Smooth muscle cell (in vitro differentiated cells): ENCODE results near the gene JCAD. TPM values are rescaled to one million over a fixed set of nuclear protein-coding genes. Genes with fewer than 3 reads are reported as not detected.

Source experiments
- DNase-seq: peaks from one replicate; lab custom pipeline; 2025; ENCODE audit not compliant: unreplicated experiment; lab: John Stamatoyannopoulos, UW
- H2AFZ ChIP-seq: fragments of 200-600 bp; sonication (generic); 2 replicates; pipeline ENCODE4 v1.6.0; 2016; ENCODE audit warnings: antibody characterized with exemption, low read depth, mild to moderate bottlenecking
- H3F3A ChIP-seq: fragments of 200-600 bp; sonication (generic); 2 replicates; pipeline ENCODE4 v1.6.0; 2017; ENCODE audit warnings: antibody characterized with exemption, low read depth
- H3K27ac ChIP-seq: fragments of 200-600 bp; sonication (generic); 2 replicates; pipeline ENCODE4 v1.5.1; 2016; ENCODE audit warnings: low read depth, mild to moderate bottlenecking
- H3K27me3 ChIP-seq: fragments of 200-600 bp; sonication (generic); 2 replicates; pipeline ENCODE4 v1.6.1; 2016; ENCODE audit warnings: low read depth, mild to moderate bottlenecking
- H3K36me3 ChIP-seq: fragments of 200-600 bp; sonication (generic); 2 replicates; pipeline ENCODE4 v1.5.1; 2016; ENCODE audit warnings: low read depth
- H3K4me1 ChIP-seq: fragments of 200-600 bp; sonication (generic); 2 replicates; pipeline ENCODE4 v1.5.1; 2016; ENCODE audit warnings: low read depth
- H3K4me2 ChIP-seq: fragments of 200-600 bp; sonication (generic); 2 replicates; pipeline ENCODE4 v1.6.0; 2016; ENCODE audit warnings: mild to moderate bottlenecking
- H3K4me3 ChIP-seq: fragments of 200-600 bp; sonication (generic); 2 replicates; pipeline ENCODE4 v1.5.1; 2016; ENCODE audit warnings: mild to moderate bottlenecking
- H3K79me2 ChIP-seq: fragments of 200-600 bp; sonication (generic); 2 replicates; pipeline ENCODE4 v1.6.0; 2016; ENCODE audit warnings: low read depth, mild to moderate bottlenecking
- H3K9ac ChIP-seq: fragments of 200-600 bp; sonication (generic); 2 replicates; pipeline ENCODE4 v1.6.0; 2016; ENCODE audit warnings: low read depth
- H3K9me3 ChIP-seq: fragments of 200-600 bp; sonication (generic); replicated peaks from 2 replicates; pipeline ENCODE4 v1.5.1; 2016; ENCODE audit warnings: low read depth
- H4K20me1 ChIP-seq: fragments of 200-600 bp; sonication (generic); 2 replicates; pipeline ENCODE4 v1.6.0; 2016; ENCODE audit warnings: low read depth
- whole genome bisulfite sequencing: methylation state at CpG from one replicate; pipeline ENCODE4 v1.1.7; 2016; ENCODE audit warnings: low lambda C conversion rate; 5-methylcytosine and 5-hydroxymethylcytosine counted together
- polyA plus RNA-seq: library from polyadenylated mRNA; unstranded; fragments of >200 nt; fragmentation: Nextera tagmentation; extraction: Ambion mirVana; gene quantifications from 2 replicates; pipeline ENCODE4 v1.2.1, GENCODE V29; 2016
- total RNA-seq: library from RNA; depleted of rRNA; stranded (reverse); fragments of >200 nt; gene quantifications from 2 replicates; pipeline ENCODE4 v1.2.3, GENCODE V29; 2014
- TF ChIP-seq, protein P1 (sequence below): fragments of 200-600 bp; sonication (generic); IDR thresholded peaks from 2 replicates; pipeline ENCODE4 v1.5.1; 2017; ENCODE audit warnings: borderline replicate concordance, mild to moderate bottlenecking, antibody characterized with exemption; ENCODE audit not compliant: insufficient read depth, poor library complexity, severe bottlenecking

JCAD gene
- total and polyA plus RNA-seq, 2 experiments from 2014 or later = 7.5 to 7.8 TPM

GRCh38 chr10:29974773-29975172 is 84.6 kb downstream of the JCAD start:
- no peak overlapping the region for H3K9ac ChIP-seq
- 82% methylated on average over 3 of the region's 3 CpGs for WGBS
- no peaks in the 10 kb centered on the region for H3K9me3 ChIP-seq
- no peaks in the 10 kb centered on the region for H3K79me2 ChIP-seq
- H3K27me3 ChIP-seq = no peaks in the 10 kb centered on the region
- no peak overlapping the region for H3K4me3 ChIP-seq
- no peak overlapping the region for H3K4me2 ChIP-seq
- no peaks in the 10 kb centered on the region for H4K20me1 ChIP-seq
- H3K36me3 ChIP-seq = no peaks in the 10 kb centered on the region
- H3F3A ChIP-seq = no peaks in the 10 kb centered on the region
- no peak for DNase-seq
- TF ChIP-seq, protein P1, sequence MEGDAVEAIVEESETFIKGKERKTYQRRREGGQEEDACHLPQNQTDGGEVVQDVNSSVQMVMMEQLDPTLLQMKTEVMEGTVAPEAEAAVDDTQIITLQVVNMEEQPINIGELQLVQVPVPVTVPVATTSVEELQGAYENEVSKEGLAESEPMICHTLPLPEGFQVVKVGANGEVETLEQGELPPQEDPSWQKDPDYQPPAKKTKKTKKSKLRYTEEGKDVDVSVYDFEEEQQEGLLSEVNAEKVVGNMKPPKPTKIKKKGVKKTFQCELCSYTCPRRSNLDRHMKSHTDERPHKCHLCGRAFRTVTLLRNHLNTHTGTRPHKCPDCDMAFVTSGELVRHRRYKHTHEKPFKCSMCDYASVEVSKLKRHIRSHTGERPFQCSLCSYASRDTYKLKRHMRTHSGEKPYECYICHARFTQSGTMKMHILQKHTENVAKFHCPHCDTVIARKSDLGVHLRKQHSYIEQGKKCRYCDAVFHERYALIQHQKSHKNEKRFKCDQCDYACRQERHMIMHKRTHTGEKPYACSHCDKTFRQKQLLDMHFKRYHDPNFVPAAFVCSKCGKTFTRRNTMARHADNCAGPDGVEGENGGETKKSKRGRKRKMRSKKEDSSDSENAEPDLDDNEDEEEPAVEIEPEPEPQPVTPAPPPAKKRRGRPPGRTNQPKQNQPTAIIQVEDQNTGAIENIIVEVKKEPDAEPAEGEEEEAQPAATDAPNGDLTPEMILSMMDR = no peak
- H2AFZ ChIP-seq = no peak overlapping the region
- H3K4me1 ChIP-seq = no peaks in the 10 kb centered on the region
- H3K27ac ChIP-seq = no peak overlapping the region

DNA sequence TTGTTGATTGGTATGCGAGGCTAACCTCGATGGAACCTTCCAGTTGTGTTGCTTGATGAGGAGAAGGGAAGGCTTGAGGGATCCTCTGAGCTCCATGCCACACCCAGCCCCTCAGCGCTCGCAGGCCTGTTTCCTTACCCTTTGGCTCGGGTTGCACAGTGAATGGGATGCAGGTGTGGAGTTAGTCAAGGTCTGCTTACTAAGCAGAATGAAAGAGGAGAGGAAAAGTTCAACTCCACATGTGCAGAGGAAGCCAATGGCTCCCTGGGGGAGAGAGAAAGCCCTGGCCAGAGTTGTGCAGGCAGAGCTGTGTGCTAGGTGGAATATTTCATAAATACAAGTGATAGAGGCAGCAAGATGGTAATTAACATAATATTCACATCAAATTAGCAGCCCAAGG is 85.5 kb downstream of the JCAD start:
- no peak for DNase-seq
- H3K79me2 ChIP-seq = no peaks in the 10 kb centered on the region
- no peak overlapping the region for H3K4me3 ChIP-seq
- no peaks in the 10 kb centered on the region for H3F3A ChIP-seq
- H3K36me3 ChIP-seq = no peaks in the 10 kb centered on the region
- no peak overlapping the region for H3K27ac ChIP-seq
- H3K4me2 ChIP-seq = no peak overlapping the region
- no peaks in the 10 kb centered on the region for H3K9me3 ChIP-seq
- H3K27me3 ChIP-seq = no peaks in the 10 kb centered on the region
- no peak overlapping the region for H2AFZ ChIP-seq
- TF ChIP-seq, protein P1 = no peak
- H3K9ac ChIP-seq = no peak overlapping the region
- H3K4me1 ChIP-seq = no peaks in the 10 kb centered on the region
- WGBS = 97% methylated on average over 5 of the region's 5 CpGs
- no peaks in the 10 kb centered on the region for H4K20me1 ChIP-seq

- no peak for DNase-seq
- Histone ChIP-seq H3K79me2 (no peaks in the 10 kb centered on the region), H3K4me3 (no peak overlapping the region), H3K27me3 (no peaks in the 10 kb centered on the region), H3K4me2 (no peak overlapping the region), H3K27ac (no peak overlapping the region), H2AFZ (no peak overlapping the region), H3K9me3 (no peaks in the 10 kb centered on the region), H3K9ac (no peak overlapping the region), H3K4me1 (no peaks in the 10 kb centered on the region), H4K20me1 (no peaks in the 10 kb centered on the region), H3K36me3 (no peaks in the 10 kb centered on the region), H3F3A (no peaks in the 10 kb centered on the region)
- 100% methylated on average over 2 of the region's 2 CpGs for WGBS
- TF ChIP-seq, protein P1 = no peak
These were observed 88.8 kb downstream of the JCAD start for GRCh38 chr10:29970576-29970975.

GRCh38 chr10:29970012-29970396 is 89.4 kb downstream of the JCAD start:
- TF ChIP-seq, protein P1 = no peak
- Histone ChIP-seq H3K9me3 (no peaks in the 10 kb centered on the region), H3K9ac (no peak overlapping the region), H3K4me3 (no peak overlapping the region), H3K27me3 (no peaks in the 10 kb centered on the region), H4K20me1 (no peaks in the 10 kb centered on the region), H3K27ac (no peak overlapping the region), H3K4me1 (no peaks in the 10 kb centered on the region), H3K36me3 (no peaks in the 10 kb centered on the region), H3K4me2 (no peak overlapping the region), H3K79me2 (no peaks in the 10 kb centered on the region), H2AFZ (no peak overlapping the region), H3F3A (no peaks in the 10 kb centered on the region)
- no peak for DNase-seq
- 81% methylated on average over 6 of the region's 6 CpGs for WGBS
